ENCODE measurements around the gene NOP16.

Gene NOP16

GRCh38 chr5:176415952-176416924 lies 27.8 kb upstream of the NOP16 start, which contains the start of gene CLTB:
CLTB (minus strand) TSS chr5:176416539; CDS start chr5:176416363, 176 bp downstream.
- TF ChIP-seq CTCF (IDR thresholded peaks at IDR 0.05; ENCODE audit: borderline replicate concordance, insufficient read depth, low read depth, low read length): peak; percentile 89
- H3K4me3 ChIP-seq (ENCODE audit: low read depth, low read length): peak within 1 kb of the TSS; percentile 87

GRCh38 chr5:176415240-176415951 lies 27.0 kb upstream of the NOP16 start:
- peak overlapping the region; percentile 87 for H3K4me3 ChIP-seq (ENCODE audit: low read depth, low read length)

GRCh38 chr5:176414704-176415103 lies 26.3 kb upstream of the NOP16 start:
- no peak for TF ChIP-seq CTCF (IDR thresholded peaks at IDR 0.05; ENCODE audit: borderline replicate concordance, insufficient read depth, low read depth, low read length)
- no peak overlapping the region for H3K4me3 ChIP-seq (ENCODE audit: low read depth, low read length)

More at GRCh38 chr5:176415240-176415951, 27.0 kb upstream of the NOP16 start:
- no peak for TF ChIP-seq CTCF (IDR thresholded peaks at IDR 0.05; ENCODE audit: borderline replicate concordance, insufficient read depth, low read depth, low read length)

GRCh38 chr5:176413709-176414191 lies 25.4 kb upstream of the NOP16 start:
- no peak overlapping the region for H3K4me3 ChIP-seq (ENCODE audit: low read depth, low read length)
- TF ChIP-seq CTCF (IDR thresholded peaks at IDR 0.05; ENCODE audit: borderline replicate concordance, insufficient read depth, low read depth, low read length): no peak

GRCh38 chr5:176413255-176413565 lies 24.8 kb upstream of the NOP16 start:
- no peak for TF ChIP-seq CTCF (IDR thresholded peaks at IDR 0.05; ENCODE audit: borderline replicate concordance, insufficient read depth, low read depth, low read length)
- H3K4me3 ChIP-seq (ENCODE audit: low read depth, low read length): no peak overlapping the region

- H3K4me3 ChIP-seq (ENCODE audit: low read depth, low read length): no peak overlapping the region
- TF ChIP-seq CTCF (IDR thresholded peaks at IDR 0.05; ENCODE audit: borderline replicate concordance, insufficient read depth, low read depth, low read length): no peak
Observed at GRCh38 chr5:176412517-176413254, 24.3 kb upstream of the NOP16 start.
